Measurements from ENCODE around the gene KPNA1.

- TF ChIP-seq EZH2phosphoT487 (IDR thresholded peaks at IDR 0.05; ENCODE audit: insufficient read depth, low read depth) (no peak), EZH2 (IDR thresholded peaks at IDR 0.05; ENCODE audit: insufficient read depth, poor library complexity, severe bottlenecking) (no peak)
These were observed 29.8 kb downstream of the KPNA1 start for GRCh38 chr3:122484985-122485384.

All from GM23248 (cell line).